MG63 (cell line): ENCODE data around the gene TUBA1A. TPM values are rescaled to one million over a fixed set of nuclear protein-coding genes. Genes with fewer than 3 reads are reported as not detected.
"Not testable (repeated sequence)": the region's sequence is repeated elsewhere in the genome, so short reads cannot be mapped to it uniquely, and the experiment has no call there.

Source experiments
- DNase-seq: peaks from one replicate; pipeline ENCODE4 v3.0.0-alpha.2; 2020
- H3K27me3 ChIP-seq: fragments of 250-450 bp; sonication (Bioruptor Pico); 2 replicates; pipeline ENCODE4 v1.5.1; 2020; ENCODE audit warnings: mild to moderate bottlenecking, moderate library complexity
- H3K36me3 ChIP-seq: fragments of 250-450 bp; sonication (Bioruptor Pico); 2 replicates; pipeline ENCODE4 v1.5.1; 2020; ENCODE audit warnings: mild to moderate bottlenecking, moderate library complexity
- H3K4me3 ChIP-seq: fragments of 250-450 bp; sonication (Bioruptor Pico); 2 replicates; pipeline ENCODE4 v1.5.1; 2020; ENCODE audit warnings: mild to moderate bottlenecking, moderate library complexity
- H3K9me3 ChIP-seq: fragments of 250-450 bp; sonication (Bioruptor Pico); 2 replicates; pipeline ENCODE4 v1.5.1; 2020; ENCODE audit warnings: mild to moderate bottlenecking, moderate library complexity
- total RNA-seq: library from RNA; depleted of rRNA; stranded (reverse); fragments of >200 nt; shearing (Covaris generic); gene quantifications from 2 replicates; pipeline ENCODE4 v1.2.3, GENCODE V29; 2014; ENCODE audit warnings: low replicate concordance

Gene TUBA1A
- total RNA-seq, 1 experiment from 2014 or later = 621 TPM

DNA sequence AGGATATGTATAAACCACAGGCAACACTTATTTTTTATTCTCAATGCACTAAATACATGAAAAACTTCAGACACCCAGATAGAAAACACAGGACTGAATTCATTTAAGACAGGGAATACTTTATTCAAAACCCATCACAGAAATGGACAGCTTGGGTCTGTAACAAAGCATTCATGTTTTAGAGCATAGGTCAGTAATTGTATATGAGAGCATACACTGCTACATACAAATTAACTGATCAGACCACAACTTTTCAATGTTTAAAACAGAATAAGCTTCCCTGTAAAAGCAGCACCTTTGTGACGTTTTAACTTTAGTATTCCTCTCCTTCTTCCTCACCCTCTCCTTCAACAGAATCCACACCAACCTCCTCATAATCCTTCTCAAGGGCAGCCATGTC lies 4.2 kb downstream of the TUBA1A start:
- not testable (repeated sequence) for H3K9me3 ChIP-seq, H3K36me3 ChIP-seq, DNase-seq, H3K4me3 ChIP-seq, H3K27me3 ChIP-seq

DNA sequence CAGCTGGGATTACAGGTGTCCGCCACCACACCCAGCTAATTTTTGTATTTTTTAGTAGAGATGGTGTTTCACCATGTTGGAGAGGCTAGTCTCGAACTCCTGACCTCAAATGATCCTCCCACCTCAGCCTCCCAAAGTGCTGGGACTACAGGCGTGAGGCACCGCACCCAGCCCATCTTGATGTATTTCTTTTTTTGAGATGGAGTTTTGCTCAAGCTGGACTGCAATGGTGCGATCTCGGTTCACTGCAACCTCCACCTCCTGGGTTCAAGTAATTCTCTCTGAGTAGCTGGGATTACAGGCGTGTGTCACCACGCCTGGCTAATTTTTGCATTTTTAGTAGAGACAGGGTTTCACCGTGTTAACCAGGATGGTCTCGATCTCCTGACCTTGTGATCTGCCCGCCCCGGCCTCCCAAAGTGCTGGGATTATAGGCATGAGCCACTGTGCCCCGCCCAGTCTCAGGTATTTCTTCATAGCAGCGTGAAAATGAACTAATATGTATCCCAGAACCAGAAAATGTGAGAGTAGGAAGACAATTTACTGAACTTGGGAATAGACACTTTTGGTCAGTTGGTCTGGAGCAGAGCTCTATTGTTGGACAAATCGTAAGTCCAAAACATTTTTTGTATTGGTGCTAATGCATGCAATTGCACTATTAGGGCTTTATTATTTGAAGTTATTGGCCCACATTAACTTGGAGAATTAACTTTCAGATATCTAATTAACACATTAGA lies 5.5 kb downstream of the TUBA1A start:
- not testable (repeated sequence) for DNase-seq, H3K36me3 ChIP-seq, H3K4me3 ChIP-seq, H3K9me3 ChIP-seq, H3K27me3 ChIP-seq

DNA sequence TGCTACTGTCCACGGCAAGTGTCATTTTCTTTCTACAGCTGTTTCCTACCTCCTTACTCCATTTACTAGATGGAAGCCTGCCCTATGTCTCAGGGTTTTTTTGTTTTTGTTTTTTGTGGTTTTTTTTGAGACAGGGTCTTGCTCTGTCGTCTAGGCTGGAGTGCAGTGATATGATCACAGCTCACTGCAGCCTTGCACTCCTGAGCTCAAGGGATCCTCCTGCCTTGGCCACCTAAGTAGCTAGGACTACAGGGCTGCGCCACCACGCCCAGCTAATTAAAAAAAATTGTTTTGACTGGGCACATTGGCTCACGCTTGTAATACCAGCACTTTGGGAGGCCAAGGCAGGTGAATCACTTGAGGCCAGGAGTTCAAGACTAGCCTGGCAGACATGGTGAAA lies 14.7 kb downstream of the TUBA1A start:
- Histone ChIP-seq H3K9me3 (no peaks in the 10 kb centered on the region), H3K27me3 (no peaks in the 10 kb centered on the region), H3K36me3 (no peaks in the 10 kb centered on the region), H3K4me3 (no peak overlapping the region)
- DNase-seq = no peak

DNA sequence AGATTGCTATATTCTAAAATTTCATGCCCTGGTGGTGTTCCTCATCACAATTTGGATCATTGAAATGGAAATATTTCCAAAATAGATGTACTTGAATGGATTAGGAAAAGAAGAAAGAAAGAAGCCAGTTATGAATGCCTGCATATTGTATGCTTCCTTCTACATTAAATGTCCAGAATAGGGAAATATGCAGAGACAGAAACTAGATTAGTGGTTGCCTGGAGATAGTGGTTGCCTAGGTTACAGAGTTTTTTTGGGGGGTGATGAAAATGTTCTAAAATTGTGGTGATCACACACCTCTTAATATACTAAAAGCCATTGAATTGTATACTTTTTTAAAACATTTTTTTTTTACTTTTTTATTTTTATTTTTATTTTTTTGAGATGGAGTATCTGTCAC lies 18.0 kb downstream of the TUBA1A start:
- H3K9me3 ChIP-seq = no peaks in the 10 kb centered on the region
- H3K36me3 ChIP-seq = no peaks in the 10 kb centered on the region
- no peak for DNase-seq
- no peaks in the 10 kb centered on the region for H3K27me3 ChIP-seq
- no peak overlapping the region for H3K4me3 ChIP-seq

DNA sequence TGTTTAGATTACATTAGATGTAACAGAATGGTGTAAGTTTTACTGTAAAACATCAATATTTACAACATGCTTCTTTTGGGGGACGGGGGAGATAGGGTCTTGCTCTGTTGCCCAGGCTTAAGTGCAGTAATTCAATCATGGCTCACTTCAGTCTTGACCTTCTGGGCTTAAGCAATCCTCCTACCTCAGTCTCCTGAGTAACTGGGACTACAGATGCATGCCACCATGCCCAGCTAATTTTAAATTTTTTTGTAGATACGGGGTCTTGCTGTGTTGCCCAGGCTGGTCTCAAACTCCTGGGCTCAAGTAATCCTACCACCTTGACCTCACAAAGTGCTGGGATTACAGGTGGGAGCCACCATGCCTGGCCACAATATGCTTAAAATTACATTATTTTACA lies 23.8 kb downstream of the TUBA1A start:
- Histone ChIP-seq H3K4me3 (no peak overlapping the region), H3K9me3 (no peaks in the 10 kb centered on the region), H3K27me3 (no peaks in the 10 kb centered on the region), H3K36me3 (no peaks in the 10 kb centered on the region)
- DNase-seq = no peak

DNA sequence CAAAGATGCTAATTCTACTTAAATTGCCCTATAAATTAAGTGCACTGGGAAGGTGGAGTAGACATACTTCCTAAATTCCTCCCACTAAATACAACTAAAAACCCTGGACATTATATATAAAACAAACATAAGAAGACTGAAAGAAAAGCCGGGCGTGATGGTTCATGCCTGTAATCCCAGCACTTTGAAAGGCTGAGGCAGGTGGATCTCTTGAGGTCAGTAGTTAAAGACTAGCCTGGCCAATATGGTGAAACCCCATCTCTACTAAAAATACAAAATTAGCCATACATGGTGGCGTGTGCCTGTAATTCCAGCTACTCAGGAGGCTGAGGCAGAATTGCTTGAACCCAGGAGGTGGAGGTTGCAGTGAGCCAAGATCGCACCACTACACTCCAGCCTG lies 27.0 kb downstream of the TUBA1A start:
- DNase-seq, H3K4me3 ChIP-seq, H3K36me3 ChIP-seq: not testable (repeated sequence)

DNA sequence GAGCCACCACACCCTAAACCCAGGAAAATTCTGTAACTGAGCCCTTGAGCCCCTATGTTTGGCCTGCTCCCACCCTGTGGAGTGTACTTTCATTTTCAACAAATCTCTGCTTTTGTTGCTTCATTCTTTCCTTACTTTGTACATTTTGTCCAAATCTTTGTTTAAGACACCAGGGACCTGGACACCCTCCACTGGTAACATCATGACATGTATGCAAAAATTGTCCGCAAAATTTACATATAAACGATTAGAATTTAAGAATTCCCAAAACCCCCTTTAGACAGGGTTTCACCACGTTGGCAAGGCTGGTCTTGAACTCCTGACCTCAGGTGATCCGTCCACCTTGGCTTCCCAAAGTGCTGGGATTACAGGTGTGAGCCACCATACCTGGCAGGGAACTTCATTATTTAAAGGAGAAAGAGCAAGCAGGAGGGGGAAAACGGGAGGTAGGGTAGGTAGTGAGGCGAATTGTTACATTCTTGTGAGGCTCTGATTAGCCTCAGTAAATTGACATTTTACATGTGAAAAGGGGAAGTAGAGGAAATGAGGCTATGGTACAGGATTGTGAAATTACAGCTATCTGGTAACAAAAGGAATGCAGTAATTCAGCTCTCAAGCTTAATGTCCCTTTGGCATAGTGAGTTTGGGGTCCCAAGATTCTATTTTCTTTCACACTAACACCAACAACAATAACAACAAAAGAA lies 27.6 kb downstream of the TUBA1A start:
- Histone ChIP-seq H3K36me3 (no peaks in the 10 kb centered on the region), H3K9me3 (no peaks in the 10 kb centered on the region), H3K4me3 (no peak overlapping the region), H3K27me3 (no peaks in the 10 kb centered on the region)
- no peak for DNase-seq

More for the DNA sequence above, 27.0 kb downstream of the TUBA1A start:
- H3K27me3 ChIP-seq, H3K9me3 ChIP-seq: not testable (repeated sequence)

DNA sequence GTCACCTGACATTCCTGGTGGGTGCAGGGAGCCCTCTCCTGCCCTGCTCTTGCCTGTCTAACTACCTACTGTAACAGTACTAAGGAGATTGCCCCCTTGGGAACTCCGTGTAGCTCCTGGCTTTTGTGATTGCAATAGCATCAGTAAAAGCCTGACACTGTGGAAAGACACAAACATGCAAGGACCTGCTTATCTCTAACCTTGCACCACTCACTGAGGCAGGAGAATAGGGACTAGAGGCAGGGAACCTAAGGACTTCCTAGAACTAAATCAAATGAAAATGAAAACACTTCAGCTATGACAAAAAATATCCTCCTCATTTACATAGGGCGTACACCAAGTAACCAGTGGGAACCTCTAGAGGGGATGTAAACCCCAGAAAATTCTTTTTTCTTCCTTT lies 28.5 kb downstream of the TUBA1A start:
- H3K36me3 ChIP-seq = no peaks in the 10 kb centered on the region
- no peaks in the 10 kb centered on the region for H3K27me3 ChIP-seq
- H3K4me3 ChIP-seq = no peak overlapping the region
- DNase-seq = no peak
- H3K9me3 ChIP-seq = no peaks in the 10 kb centered on the region

DNA sequence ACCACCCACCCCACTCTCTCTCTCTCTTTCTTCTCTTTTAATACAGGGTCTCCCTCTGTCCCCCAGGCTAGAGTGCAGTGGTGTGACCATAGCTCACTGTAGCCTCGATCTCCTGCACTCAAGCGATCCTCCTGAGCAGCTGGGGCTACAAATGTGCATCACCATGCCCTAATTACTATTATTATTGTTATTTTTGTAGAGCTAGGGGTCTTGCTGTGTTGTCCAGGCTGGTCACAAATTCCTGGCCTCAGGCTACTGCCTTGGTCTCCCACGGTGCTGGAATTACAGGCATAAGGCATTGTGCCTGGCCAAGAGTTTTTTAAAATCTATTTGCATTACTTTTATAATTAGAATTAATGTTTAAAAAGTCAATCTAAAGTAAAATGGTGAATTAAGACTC lies 34.7 kb downstream of the TUBA1A start:
- H3K36me3 ChIP-seq = no peaks in the 10 kb centered on the region
- DNase-seq = no peak
- H3K4me3 ChIP-seq = no peak overlapping the region
- H3K9me3 ChIP-seq = no peaks in the 10 kb centered on the region
- H3K27me3 ChIP-seq = no peaks in the 10 kb centered on the region

DNA sequence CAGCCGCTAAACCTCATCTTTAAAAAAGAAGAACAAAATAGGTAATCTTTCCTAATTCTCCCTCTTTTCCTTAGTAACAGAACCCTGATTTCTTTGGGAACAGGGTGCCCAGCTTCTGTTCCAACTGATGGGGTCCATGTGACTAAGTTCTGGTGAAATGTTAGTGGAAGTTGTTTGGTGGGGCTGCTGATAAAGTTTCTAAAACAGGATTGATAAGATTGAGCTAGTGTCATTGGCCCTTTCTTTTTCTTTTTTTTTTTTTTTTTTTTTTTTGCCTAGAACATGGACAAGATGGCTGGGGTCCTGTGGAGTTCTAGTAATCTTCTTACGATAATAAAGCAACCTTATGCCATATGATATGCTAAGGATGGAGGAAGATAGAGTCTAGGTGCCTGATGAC lies 41.5 kb downstream of the TUBA1A start:
- no peak overlapping the region for H3K4me3 ChIP-seq

DNA sequence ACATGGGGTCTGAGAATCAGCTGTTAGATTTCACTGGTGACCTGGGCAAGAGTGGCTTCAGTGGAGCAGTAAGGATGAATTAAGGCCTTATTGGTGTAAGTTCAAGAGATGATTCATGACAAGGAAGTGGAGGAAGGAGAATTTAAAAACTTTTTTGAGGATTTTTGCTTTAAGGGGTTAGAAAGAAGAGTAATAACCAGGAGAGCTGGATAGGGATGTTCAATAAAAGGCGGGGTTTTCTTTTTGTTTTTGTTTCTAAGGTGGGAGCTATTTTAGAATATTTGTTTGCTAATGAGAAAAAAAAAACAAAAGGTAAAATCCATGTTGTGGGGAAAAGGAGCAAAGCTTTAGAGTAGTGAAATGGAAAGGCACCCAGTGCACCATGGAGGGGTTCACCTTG lies 42.5 kb downstream of the TUBA1A start:
- Histone ChIP-seq H3K4me3 (no peak overlapping the region), H3K9me3 (no peaks in the 10 kb centered on the region)

More for the DNA sequence above, 41.5 kb downstream of the TUBA1A start:
- DNase-seq = no peak
- Histone ChIP-seq H3K36me3 (no peaks in the 10 kb centered on the region), H3K9me3 (no peaks in the 10 kb centered on the region), H3K27me3 (no peaks in the 10 kb centered on the region)

DNA sequence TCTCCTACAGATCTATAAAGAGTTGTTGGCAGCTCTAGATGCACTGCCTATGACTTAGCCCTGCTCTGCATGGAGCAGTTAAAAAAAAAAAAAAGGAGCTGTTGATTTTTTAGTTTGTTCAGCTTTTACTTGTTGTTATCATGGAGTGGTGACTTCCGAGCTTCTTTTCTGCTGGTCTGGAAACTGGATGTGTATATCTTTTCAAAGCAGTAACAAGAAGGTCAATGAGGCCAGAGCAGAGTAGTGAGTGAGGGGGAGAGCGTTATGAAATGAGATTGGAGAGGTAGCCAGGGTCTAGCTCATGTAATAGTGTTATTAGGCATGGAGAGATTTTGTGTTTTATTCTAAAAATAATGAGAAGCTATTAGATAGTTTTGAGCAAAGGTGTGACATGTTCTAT lies 44.5 kb downstream of the TUBA1A start:
- Histone ChIP-seq H3K9me3 (no peaks in the 10 kb centered on the region), H3K36me3 (no peaks in the 10 kb centered on the region)
- no peak for DNase-seq

More for the DNA sequence above, 42.5 kb downstream of the TUBA1A start:
- Histone ChIP-seq H3K36me3 (no peaks in the 10 kb centered on the region), H3K27me3 (no peaks in the 10 kb centered on the region)
- no peak for DNase-seq

DNA sequence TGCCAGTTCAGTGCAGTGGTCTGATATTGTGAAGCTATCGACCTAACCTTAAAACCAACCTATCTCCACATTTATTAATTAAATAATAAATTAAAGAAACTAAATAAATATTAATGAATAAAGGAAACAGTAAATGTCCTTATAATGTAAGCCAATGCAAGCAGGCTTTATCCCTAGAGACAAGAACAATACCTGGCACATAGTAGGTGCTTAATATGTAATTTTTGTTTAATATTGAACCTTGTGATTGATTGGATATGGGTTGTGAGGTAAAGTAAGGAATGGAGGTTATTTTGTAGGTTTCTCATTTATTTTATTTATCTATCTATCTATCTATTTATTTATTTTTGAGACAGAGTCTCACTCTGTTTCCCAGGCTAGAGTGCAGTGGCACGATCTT lies 49.9 kb downstream of the TUBA1A start:
- no peaks in the 10 kb centered on the region for H3K36me3 ChIP-seq
- no peaks in the 10 kb centered on the region for H3K27me3 ChIP-seq
- H3K4me3 ChIP-seq = no peak overlapping the region
- no peaks in the 10 kb centered on the region for H3K9me3 ChIP-seq
- DNase-seq = no peak

More for the DNA sequence above, 44.5 kb downstream of the TUBA1A start:
- no peaks in the 10 kb centered on the region for H3K27me3 ChIP-seq
- H3K4me3 ChIP-seq = no peak overlapping the region

DNA sequence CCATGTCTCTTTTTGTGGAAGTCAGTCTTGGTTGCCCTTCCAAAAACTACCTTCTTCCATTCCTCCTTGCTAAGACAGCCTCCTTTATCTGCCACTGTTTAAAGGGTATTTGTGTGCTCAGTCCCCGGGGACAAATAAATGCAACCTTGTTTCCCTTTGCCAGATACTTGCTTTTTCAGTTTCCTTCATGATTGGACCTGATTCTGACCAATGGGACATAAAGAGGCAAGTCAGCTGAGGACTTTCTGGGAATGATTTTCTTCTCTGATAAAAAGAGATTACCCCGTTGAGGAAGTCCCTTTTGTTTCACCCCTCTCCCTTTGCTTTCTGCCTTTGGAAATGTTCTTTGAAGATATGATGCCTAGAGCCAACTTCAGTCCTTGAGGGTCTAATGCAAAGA lies 50.3 kb downstream of the TUBA1A start:
- H3K9me3 ChIP-seq = no peaks in the 10 kb centered on the region

DNA sequence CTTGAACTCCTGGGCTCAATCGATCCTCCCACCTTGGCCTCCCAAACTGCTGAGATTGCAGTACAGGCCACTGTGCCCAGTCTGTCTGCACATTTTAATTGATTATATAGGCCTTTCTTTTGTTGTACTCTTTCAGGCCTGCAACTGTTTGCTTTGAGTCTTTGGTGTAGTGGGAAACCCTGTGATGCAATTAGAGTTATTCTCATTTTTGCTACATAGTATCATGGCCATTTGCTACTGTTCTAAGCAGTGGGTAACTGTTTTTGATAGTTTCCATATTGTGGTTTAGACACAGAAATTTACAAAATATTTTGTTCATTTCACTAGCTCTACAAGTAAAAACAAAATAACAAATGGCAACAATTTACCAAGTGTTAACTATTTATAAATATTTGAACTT lies 51.4 kb downstream of the TUBA1A start:
- Histone ChIP-seq H3K36me3 (no peaks in the 10 kb centered on the region), H3K27me3 (no peaks in the 10 kb centered on the region), H3K9me3 (no peaks in the 10 kb centered on the region), H3K4me3 (no peak overlapping the region)
- no peak for DNase-seq

More for the DNA sequence above, 50.3 kb downstream of the TUBA1A start:
- Histone ChIP-seq H3K27me3 (no peaks in the 10 kb centered on the region), H3K4me3 (no peak overlapping the region), H3K36me3 (no peaks in the 10 kb centered on the region)
- no peak for DNase-seq

DNA sequence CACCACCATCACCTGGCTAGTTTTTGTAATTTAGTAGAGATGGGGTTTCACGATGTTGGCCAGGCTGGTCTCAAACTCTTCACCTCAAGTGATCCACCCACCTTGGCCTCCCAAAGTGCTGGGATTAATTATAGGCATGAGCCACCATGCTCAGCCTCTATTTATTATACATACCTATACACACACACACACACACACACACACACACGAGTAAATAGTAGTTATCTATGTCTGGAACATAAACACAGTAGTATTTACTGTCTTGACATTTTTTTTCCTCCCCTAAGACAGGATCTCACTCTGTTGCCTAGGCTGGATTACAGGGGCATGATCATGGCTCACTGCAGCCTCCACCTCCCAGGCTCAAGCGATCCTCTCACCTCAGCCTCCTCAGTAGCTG lies 51.9 kb downstream of the TUBA1A start:
- not testable (repeated sequence) for H3K36me3 ChIP-seq, H3K9me3 ChIP-seq, H3K4me3 ChIP-seq, H3K27me3 ChIP-seq, DNase-seq
